Lung microvascular endothelial cell (primary cell): ENCODE results near the gene SLC39A11. TPM values are rescaled to one million over a fixed set of nuclear protein-coding genes. Genes with fewer than 3 reads are reported as not detected.
A peak's percentile ranks its signal among the peaks of the same experiment; 100 is the strongest.

Experiments used
- DNase-seq, 2 donors: peaks; one replicate each; pipeline versions ENCODE4 v3.0.0 to v3.0.0-alpha.2; 2010; ENCODE audit warnings: low read depth in 2 of 2
- total RNA-seq: library from RNA; depleted of rRNA; stranded (reverse); fragments of >200 nt; gene quantifications from 2 replicates; pipeline ENCODE4 v1.2.1, GENCODE V29; 2014

SLC39A11 gene
- total RNA-seq, 1 donor from 2014 or later: 12.7 TPM

DNA sequence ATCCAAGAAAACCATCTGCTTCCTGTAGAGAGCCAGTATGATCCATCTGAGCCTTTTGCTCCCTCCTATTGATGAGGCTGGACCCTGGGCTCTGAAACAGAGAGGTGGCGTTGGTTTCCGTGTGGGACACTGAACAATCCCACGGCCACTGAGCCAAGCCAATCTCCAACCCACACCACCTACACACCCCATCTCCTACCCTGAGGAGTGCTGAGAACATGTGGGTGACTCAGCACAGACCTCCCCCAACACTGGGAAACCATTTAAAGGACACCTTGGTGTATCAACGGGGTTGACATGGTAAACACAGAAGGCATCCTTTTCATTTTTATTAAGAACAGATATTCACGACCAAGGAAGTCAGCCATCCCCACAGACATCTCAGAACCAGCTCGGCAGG is 332.1 kb downstream of the SLC39A11 start:
- no peak for DNase-seq

DNA sequence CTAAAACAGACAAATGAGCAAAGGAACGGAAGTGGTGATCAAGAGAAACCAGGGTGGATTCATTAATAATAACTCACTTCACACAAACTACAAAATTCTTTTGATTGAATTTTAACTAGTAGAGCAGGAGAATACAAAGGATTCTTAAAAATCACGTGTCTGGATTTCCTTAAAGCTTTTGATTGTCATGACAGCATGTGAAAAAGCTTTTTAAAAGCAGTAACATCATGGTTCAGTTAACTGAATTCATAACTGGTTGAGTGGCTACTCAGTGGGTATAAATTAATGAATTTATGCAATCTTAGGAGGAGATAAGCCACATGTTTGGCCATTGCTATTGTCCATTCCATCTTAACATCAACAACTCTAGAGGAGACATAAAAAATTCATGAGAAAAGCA is 333.2 kb downstream of the SLC39A11 start:
- no peak for DNase-seq

DNA sequence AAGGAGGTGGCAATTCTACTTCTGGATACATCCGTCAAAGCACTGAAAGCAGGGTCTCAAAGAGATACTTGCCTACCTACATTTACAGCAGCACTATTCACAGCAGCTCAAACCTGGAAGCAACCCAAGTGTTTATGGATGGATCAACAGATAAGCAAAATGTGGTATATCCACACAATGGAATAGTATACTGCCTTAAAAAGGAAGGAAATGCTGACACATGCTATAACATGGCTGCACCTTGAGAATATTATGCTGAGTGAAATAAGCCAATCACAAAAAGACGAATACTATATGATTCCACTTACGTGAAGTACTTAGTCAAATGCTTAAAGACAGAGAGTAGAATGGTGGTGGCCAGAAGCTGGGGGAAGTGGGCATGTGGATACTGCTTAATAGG is 336.2 kb downstream of the SLC39A11 start:
- no peak for DNase-seq

DNA sequence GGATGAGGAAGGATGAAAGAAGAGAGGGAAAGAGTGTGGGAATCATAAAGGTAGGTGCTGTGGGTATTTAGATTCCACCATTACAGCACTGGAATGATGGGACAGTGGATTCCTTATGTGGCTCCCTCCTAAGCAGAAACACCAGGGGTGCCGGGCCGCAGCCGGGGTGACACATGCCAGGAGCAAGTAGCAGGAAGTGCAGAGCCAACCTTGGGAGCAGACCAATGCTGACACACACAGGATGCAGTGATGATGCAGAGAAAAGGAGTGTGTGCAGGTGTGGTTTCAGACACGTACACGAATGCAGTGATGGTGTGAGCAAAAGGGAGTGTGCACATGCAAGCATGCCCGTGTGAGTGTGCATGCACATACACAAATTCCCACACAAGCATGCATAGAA is 338.0 kb downstream of the SLC39A11 start:
- DNase-seq: peak in 1 of 2 donors; percentile 6

DNA sequence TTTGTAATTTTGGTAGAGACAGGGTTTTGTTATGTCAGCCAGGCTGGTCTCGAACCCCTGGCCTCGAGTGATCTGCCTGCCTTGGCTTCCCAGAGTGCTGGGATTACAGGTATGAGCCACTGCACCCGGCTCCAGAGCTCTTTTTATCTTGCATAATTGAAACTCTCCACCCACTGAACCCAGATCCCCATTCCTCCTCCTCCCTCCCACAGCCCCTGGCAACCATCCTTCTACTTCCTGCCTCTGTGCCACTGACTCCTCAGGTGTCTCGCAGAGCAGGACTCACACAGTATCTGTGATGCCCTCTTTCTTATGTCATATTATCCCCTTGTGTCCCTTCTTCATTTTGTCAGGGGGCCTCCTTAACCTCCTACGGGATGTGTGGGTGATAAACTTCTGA is 340.7 kb downstream of the SLC39A11 start:
- DNase-seq: no peak

DNA sequence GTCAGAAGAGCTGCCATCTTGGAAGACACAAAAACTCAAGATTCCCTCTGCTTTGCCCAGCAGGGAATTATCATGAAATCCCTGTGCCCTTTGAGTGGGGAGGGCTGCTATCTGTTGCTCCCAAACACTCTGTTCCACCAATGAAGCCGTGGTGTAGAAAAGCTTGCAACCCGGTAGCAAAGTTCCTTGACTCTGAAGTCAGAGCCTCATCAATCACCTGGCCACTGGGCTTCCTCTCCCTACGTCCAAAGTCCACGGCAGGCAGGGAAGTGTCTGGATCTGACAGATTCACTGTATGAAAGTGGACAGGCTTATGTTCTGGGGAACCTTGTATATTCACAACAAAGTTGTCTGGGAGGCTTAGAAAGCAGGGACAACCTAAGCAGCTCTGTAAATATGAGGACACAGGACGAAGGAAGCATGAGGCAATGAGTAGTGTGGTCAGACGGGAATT is 343.3 kb downstream of the SLC39A11 start:
- DNase-seq: no peak

DNA sequence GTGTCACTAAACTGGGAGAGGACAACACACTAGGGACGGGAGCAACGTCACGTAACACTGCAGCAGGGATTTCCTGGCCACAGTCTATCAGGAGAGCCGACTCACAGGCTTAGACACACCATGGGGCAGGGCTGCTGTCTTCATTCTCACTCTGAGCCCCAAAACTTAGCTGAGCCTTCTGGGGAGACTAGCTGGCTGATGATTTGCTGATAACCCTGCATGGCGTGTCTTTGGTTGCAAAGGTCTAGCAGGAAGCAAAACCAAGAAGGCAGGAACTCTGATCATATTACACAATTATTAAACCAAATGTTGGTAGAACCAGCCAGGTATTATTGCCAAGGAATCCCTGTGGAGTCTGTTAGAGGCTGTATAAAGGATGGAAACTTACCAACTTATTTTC is 345.0 kb downstream of the SLC39A11 start:
- no peak for DNase-seq

DNA sequence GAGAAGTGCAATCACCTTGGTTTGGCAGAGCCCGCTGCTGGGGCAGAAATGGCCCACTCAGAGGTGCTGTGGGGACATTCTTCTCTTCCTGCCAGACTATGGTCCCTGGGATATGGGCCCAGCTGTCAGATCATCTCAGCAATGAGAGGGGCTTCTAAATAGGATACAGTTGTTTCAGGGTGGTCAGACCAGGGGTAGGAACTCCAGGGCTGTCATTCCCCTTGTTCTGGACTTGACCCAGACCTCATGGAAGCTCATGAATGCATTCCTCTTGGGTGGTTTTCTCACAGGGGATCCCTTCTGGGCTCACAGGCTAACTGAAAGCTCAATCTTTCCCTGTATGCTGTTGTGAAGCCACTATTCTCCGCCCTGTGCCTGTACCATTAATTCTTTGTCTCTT is 347.2 kb downstream of the SLC39A11 start:
- DNase-seq: no peak

DNA sequence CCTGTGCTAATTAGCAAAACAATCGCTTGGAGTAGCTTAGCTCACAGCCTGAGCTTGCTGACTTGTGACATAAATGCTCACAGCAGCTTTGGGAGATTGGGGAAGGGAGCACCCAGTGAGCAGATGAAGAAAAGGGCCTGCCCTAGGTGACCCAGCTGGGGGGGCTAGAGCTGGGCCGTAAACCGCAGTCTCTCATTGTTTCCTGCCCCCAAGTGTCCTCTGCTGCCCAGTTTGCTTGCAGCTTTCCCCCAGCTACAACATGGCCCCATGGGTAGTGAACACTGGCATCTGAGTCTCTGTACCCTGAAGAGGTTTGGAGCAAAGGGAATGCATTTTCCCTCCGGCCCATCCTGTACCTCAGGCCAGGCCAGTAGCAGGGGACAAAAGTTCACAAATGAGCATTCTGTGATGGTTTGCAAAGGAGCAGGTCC is 349.4 kb downstream of the SLC39A11 start:
- DNase-seq: no peak

DNA sequence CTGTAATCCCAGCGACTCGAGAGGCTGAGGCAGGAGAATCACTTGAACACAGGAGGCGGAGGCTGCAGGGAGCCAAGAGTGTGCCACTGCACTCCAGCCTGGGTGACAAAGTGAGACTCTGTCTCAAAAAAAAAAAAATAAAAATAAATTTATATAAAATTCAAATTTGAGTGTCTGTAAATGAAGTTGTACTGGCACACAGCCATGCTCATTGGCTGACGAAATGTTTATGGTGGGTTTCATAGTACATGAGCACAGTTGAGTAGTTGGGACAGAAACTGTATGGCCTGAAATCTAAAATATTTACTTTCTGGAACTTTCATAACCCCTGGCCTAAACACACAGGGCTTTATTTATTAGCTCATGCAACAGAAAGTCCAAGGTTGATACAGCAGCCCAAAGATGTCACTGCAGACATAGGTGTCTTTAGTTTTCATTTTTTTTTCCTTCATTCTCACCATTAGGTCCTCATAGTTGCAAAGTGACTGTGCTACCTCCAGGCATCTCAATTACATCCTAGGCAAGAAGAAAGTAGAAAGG is 355.3 kb downstream of the SLC39A11 start:
- DNase-seq: no peak

DNA sequence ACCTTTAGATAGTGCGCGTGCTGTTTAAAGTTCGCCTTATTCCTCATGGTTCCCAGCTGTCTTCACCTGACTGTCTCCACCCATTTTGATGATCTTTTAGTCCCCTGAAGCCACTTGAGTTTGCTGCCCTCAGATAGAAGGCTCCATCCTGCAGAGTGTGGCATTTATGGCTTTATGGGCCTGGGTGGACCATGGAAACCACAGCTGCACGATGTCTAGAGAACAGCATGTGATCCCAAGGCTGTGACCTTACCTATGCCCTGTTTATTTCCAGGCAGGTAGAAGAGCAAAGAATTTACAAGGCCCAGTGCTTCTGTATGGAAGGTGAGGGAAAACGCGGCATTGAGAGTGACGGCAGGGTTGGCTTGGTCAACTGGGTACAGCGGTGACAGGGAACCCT is 356.9 kb downstream of the SLC39A11 start:
- no peak for DNase-seq

DNA sequence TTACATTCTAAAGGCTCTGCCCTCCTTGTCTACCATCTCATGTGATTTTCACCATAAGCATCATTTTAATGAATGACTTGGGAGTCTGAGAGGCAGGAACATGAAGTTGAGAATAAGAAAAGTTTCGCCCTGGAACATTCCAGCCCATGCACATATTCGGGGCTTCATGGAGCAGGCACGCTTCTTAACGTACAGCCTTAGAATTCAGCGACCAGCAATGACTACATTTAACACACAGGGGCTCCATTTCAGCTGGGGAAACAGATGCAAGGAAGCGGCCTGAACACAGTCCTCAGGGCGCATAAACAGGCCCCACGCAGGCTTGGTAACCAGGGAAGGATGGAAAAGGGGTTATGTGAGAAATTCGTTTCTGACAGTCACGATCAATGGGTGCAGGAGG is 357.4 kb downstream of the SLC39A11 start:
- DNase-seq: no peak

DNA sequence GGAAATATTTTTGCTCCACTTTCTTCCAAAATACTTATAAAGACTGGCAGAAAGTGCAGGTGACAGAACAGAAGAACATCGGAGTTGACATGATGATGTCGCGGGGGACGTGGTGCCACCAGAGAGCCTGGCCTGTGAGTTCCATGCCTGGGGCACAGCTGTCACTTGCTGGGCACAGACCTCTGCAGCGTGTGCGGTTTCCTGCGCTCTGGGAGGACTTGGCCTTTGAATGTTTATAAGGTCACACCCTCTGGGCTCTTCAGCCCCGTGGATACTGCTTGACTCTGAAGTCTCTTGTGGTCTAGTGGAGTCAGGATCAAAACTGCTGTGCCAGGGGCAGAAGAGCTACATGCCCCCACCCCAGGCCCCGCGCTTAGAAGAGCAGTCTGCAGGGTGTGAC is 357.9 kb downstream of the SLC39A11 start:
- no peak for DNase-seq

DNA sequence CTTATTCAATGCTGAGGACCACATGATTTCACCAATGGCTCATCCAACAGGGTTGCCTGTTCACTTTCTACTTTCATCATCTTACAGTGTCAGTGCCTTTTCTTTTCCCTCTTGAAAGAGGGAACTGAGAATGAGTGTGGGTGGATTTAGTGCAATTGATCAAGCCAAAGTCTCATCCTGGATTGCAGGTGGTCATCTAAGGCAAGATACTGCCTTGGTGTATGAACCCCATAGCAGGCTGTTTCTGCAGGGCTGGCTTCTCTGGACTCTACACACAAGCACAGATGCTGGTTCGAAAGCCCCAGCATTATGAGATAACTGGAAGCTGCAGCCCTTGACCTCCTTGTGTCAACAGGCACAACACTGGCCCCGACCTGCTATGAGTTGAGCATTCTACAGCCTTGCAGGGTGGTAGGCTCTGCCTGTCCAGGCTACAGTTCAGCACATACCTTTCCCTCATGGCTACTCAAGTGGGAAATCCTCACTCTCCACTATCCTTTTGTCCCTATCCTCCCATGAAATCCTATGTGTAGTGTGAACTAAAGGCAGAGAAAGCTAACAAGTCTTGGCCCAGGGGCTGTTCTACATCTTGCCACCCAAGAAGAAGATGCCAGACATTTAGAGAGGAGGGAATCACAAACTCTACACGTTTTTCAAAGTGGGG is 358.7 kb downstream of the SLC39A11 start:
- DNase-seq: no peak

DNA sequence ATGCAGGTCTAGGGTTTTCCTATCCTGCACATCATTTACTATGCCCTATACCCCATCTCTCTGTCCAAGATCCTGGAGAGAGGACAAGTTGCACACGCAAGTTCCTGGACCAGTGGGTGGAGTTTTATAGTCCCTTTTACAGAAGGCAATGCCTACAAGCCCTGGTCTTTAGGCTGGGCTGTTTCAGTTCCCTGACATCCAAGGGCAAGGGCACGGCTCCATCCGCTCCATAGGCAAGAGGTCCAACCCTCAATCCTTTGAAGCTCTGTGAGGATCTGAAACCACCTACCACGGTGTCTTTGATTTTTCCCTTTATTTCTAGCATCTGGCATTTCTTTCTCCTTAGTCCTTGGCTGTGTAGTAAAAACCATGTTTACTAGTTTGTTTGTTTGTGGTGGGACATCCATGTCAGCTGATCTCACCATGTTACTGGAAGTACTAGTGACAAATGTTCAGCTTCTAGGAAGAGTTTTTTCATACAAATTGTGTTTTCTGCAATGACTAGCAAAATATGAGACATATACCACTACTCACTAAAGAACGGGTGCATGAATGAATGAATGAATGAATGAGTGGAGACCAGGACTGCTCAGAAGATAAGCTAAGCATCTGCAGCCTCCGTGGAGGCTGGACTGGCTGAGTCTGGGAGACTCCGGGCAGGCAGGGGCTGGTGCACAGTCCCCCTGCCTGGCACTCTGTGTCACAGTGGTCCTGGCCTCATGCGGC is 359.4 kb downstream of the SLC39A11 start:
- no peak for DNase-seq

DNA sequence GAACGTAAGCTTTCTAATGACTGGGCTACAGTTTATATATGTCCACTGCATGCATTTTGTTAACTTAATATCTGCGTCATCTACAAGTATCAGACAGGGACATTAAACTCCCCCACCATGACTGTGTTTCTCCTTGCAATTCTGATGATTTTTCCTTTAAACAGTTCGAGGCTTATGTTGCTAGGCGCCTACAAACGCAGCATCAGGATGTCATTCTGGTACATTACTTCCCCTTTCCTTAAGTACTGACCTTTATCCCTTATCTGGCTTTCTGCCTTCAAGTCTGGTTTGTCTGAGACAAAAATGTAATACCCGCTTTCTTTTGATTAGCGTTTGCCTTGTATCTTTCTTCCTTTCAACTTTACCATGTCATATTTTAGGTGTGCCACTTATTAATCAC is 362.4 kb downstream of the SLC39A11 start:
- DNase-seq: peak in 1 of 2 donors; percentile 75

DNA sequence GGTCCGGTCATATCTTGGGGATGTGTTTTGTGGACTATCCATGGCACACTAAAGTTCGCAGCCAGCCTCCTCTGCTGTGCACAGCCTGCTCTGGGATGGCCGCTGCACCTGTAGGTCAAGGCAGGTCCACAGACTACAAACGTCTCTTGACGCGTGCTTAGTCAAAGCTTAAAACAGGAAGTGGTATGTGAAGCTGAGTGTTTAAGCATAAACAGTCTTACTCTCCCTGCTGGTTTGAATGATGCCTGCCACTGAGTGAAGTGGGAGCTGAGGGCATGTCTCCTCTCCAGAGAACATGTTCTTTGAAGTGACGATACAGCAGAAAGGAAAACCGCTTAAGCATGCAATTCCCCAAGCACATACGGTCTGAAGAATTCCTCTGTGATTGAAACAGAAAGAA is 365.6 kb downstream of the SLC39A11 start:
- DNase-seq: peak in 1 of 2 donors; percentile 51

DNA sequence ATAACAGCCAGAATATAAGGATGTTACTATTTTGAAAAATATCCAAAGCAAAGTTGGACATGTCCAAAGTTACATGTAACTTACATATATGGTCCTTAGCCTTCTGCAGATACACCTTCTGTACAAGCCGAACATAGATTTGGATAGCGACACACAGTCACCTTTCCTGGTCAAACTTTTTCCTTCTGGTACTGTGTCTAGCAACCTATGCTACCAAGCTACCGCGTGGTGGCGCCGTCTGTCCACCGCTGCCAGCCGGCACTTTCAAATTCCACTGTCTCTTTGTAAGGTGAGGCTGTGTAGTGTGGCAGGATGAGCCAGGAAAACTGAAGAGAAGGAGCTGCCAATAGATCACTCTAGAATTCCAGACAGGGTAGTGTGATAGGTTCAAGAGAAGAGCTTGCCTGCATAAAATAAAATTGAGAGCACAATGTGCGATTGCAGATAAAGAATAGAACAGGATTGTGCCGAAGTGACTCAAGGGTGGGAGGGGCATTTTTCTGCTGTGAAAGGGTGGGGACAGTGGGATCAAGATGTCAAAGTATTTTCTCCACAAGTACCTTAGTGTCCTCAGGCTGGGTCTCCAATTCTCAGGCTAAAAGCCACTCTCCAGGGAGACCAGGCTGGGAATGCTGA is 366.9 kb downstream of the SLC39A11 start:
- peak; percentile 70 to 78 for DNase-seq

DNA sequence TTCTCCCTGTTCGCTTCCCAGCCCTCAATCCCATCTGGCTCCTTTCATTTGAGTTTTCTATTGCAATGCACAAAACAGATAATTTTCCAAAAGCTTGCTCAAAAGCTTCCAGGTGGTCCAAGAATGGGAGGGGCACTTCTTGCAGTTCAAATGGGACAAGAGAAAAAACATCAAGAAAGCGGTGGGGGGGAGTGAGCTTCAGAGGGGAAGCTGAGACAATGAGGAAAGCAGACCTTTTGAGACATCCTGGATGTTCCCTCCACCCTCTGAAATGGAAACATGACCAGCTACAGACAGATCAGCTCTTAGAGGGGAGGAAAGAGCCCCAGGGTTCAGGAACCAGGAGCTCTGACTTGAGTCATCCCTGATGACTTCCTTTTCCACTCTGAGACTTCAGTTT is 368.2 kb downstream of the SLC39A11 start:
- DNase-seq: peak in 1 of 2 donors; percentile 55

DNA sequence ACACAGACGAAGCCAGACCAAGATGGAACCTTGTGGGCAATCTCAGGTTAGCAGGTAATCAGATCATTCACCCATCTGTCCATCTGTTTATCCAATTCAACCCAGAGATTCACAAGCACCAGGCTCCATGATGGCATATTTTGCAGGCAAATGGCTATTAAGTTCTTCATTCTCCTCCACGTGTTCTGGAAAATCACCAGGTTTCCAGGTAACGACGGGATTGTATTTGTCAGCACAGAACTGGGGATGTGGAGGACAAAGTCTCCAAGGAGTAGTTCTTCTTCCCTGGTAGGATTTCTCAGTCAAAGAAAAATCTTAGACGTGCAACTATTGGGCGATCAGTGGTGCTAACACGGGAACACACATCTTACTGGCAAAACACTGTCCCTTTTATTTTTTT is 368.8 kb downstream of the SLC39A11 start:
- DNase-seq: no peak

DNA sequence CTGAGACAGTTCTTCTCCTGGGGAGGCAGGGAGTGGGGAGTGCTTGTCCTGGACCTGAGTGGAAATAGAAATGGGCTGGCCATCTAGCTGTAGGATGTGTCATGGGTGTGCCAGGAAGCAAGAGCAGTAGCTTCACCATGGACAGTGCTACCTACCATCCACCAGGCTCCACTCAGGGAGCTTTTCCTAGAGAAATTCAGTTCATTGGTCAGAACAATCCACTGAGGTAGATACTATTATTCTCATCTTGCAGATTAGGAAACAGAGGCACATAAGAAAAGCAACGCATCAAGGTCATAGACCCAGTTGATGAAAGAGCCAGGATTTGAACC is 372.0 kb downstream of the SLC39A11 start:
- DNase-seq: no peak
